Suppressor macrophage treated with lipopolysaccharide for 1 hour (primary cell): ENCODE results near the gene B3GNT5.
A peak's percentile ranks its signal among the peaks of the same experiment; 100 is the strongest.

Experiments
- DNase-seq, 3 donors: peaks; one replicate each; pipeline ENCODE4 v3.0.0-alpha.2; 2020 to 2022

The B3GNT5 gene

DNA sequence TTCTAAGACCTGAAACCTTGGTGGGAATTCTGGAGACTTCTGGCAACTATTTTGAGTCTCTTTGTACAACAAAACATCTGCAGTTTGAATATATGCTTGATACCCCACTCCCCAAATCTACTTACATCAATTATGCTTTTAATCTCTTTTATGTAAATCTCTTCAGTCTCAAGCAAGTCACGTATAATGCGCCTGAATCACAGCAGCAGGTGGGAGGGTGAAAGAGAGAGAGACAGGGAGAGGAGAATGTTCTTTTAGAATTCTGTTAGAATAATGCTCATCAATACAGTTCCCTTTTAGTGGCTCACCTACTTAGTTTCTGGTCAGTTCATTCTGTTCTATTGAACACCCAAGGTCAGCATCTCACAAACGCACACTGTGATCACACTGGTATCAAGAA lies 22.2 kb upstream of the B3GNT5 start:
- no peak for DNase-seq

GRCh38 chr3:183233966-183234365 lies 19.1 kb upstream of the B3GNT5 start:
- DNase-seq = peak; percentile 21 to 45 (median 43)

- no peak for DNase-seq
Measured at GRCh38 chr3:183239046-183239445, 14.0 kb upstream of the B3GNT5 start.

DNA sequence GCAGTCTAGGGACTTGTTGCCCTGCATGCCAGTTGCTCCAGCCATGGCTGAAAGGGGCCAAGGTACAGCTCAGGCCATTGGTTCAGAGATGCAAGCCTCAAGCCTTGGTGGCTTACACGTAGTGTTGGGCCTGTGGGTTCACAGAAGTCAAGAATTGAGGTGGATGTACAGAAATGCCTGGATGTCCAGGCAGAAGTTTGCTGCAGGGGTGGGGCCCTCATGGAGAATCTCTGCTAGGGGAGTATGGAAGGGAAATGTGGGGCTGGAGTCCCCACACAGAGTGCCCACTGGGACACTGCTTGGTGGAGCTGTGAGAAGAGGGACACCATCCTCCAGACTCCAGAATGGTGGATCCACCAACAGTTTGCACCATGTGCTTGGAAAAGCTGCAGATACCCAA lies 10.6 kb upstream of the B3GNT5 start:
- no peak for DNase-seq

DNA sequence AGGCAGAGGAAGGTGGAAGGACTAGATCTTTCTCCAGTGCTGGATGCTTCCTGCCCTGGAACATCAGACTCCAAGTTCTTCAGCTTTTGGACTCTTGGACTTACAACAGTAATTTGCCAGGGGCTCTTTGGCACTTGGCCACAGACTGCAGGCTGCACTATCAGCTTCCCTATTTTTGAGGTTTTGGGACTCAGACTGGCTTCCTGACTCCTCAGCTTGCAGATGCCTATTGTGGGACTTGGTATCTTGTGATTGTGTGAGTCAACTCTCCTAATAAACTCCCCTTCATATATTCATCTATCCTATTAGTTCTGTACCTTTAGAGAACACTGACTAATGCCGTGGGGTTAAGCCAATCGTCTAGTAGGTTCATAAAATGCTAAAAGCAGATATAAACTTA lies 8.8 kb upstream of the B3GNT5 start:
- DNase-seq = peak; percentile 88 to 95 (median 92)

DNA sequence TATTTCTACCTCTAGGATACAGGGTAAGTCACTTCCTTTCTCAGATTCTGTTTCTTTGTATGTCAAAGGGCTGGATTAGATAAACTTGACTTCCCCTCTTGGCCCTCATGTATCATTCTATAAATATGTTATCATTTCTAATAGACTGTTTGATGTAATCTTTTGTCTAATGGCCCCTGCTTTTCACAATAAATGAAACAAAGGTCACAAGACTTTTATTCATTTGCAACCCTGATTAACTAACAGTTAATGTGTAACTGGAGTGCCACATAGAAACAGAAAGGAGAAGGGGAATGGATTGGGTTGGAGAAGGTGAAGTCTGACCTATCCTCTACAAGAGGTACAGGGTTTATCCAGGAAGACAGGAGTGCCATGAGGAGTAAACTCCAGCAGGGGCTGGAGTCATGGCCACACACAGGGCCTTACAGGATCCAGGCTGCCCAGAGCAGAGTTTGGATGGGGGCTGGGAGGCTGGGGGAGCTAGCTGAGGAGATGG lies 8.0 kb upstream of the B3GNT5 start:
- peak; percentile 40 to 72 (median 60) for DNase-seq

- DNase-seq = no peak
Measured at GRCh38 chr3:183247011-183247589, 6.0 kb upstream of the B3GNT5 start.

DNA sequence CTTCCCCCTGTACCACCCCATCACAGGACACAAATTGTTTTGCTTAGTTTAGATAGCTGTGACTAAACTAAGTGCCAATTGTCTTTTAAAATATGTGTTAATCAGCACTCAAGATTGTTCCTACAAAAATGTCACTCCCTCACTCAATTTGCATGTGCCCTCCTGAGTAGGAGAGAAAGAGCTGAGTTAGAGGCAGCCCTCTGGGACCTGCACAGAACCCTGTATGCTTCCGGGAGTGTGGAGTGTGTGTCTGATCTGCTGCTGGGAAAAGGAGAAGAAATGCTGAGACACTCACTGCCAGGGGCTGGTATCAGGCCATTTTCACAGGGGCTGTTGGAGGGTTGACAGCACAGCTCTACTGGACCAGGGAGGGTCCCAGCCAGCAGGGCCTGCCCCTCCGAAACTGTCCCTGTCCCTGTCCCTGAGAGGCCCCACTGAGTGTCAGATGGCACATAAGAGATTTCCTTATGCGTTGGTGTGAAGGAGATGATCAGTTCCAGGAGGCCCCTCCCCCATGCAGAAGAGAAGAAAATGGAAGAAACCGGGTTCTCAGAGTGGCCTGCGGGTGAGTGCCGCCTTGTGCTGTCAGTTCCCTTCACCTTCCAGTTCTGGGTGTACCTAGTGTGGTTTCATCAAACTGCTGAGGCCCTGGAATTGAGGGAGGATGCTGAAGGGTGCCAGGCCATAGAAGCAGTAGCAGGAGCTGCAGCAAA lies 3.9 kb upstream of the B3GNT5 start:
- no peak for DNase-seq

DNA sequence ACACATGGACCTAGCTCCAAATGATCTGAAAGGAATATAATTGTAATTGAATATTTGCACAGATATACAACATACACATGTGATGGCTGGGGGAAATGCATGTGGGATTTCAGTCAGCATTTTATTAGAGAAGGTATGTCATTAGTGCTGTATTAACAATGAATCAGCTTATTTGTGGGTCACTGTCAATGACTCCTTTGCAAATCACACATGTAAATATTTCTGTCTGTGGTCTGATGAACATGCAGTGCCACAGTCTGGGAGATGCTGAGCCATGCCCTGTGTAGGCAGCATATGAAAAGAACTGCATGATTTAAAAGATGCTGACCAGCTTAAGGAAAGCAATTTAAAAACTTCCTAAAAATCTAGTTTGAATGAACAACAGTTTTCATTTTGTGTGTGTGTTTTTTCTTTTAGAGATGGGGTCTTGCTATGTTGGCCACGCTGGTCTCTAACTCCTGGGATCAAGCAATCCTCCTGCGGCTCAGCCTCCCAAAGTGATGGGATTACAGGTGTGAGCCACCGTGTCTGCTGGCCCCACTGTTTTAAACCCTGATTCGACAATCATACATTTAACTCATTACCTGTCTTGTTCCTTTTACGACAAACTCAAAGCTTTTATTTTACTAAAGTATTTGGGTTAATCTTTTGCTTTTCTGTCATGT lies 803 bp upstream of the B3GNT5 start:
- peak; percentile 20 to 66 (median 54) for DNase-seq

- peak; percentile 72 to 83 (median 74) for DNase-seq
Measured at GRCh38 chr3:183253528-183254486, 754 bp downstream of the B3GNT5 start.

GRCh38 chr3:183254487-183255347 lies 1.7 kb downstream of the B3GNT5 start:
- peak; percentile 50 to 58 (median 58) for DNase-seq

DNA sequence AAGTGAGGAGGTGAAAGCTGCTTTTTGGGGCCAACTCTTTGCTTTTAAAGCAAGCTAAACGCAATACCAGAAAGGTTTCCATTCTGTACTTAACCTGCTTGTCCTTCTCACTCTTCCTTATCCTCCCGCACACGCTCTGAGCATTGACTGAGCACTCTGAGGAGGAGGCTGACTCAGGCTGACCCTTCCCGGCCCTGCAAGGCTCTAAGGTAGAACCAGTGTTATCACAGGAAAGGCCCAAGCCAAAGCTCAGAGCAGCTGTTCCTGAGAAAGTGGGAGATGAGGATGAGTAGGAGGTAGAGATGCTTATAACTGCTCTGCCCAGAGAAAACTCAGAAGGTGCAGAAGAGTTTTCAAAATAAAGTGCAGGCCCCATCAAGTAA lies 2.3 kb downstream of the B3GNT5 start:
- DNase-seq = peak; percentile 57 to 62 (median 57)

GRCh38 chr3:183259087-183259486 lies 6.0 kb downstream of the B3GNT5 start:
- no peak for DNase-seq

GRCh38 chr3:183259621-183260020 lies 6.6 kb downstream of the B3GNT5 start:
- peak in 2 of 3 donors; percentile 47 to 49 for DNase-seq

- DNase-seq = peak; percentile 62 to 83 (median 80)
Measured at GRCh38 chr3:183260167-183260904, 7.3 kb downstream of the B3GNT5 start.

GRCh38 chr3:183261151-183261724 lies 8.2 kb downstream of the B3GNT5 start:
- DNase-seq = peak; percentile 31 to 67 (median 62)

DNA sequence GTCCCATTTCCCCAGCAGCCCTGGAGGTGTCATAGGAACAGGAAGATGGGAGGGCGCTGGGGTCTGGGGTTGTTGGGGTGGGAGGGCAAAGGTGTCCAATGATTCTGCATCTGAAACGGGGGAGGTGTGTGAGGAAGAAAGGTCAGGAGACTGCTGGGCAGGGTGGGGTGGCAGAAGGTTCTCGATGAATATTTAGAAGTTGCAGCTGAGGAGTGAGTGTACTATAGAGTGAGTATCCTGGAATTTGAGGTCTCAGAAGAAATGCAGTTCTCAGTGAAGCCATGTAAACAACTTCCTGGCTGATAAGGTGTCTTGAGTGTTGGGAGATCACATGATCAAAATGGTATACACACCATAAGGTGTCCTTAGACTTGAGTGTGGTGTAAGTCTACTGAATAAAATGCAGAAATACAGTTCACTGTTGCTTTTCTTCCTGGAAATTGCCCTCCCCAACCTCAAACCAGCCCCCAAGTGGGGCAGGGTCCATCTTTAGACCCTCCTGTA lies 9.9 kb downstream of the B3GNT5 start:
- DNase-seq = no peak

- peak in 1 of 3 donors; percentile 67 for DNase-seq
Measured at GRCh38 chr3:183264268-183264667, 11.2 kb downstream of the B3GNT5 start.

- peak in 2 of 3 donors; percentile 39 to 57 for DNase-seq
Measured at GRCh38 chr3:183265157-183265642, 12.1 kb downstream of the B3GNT5 start.

GRCh38 chr3:183265834-183266417 lies 12.9 kb downstream of the B3GNT5 start:
- peak; percentile 43 to 67 (median 65) for DNase-seq
